Psoas muscle (tissue), 8 donors: ENCODE measurements around the gene ARHGEF18. TPM values are rescaled to one million over a fixed set of nuclear protein-coding genes. Genes with fewer than 3 reads are reported as not detected.

Source experiments
- ATAC-seq, 4 donors: fragments of 200-7000 bp; cut with Tn5 transposase; one replicate each; pipeline ENCODE4 v1.9.1; 2020; ENCODE audit warnings: moderate library complexity in 3 of 4, mild to moderate bottlenecking in 2 of 4
- DNase-seq, 2 donors: peaks; one replicate each; pipeline ENCODE4 v3.0.0-alpha.2; 2020
- H3K27ac ChIP-seq: fragments of 200-600 bp; one replicate; pipeline ENCODE4 v1.8.0; 2022
- H3K27me3 ChIP-seq, 3 donors: fragments of 200-600 bp in 1 of 3; one replicate each; pipeline versions ENCODE4 v1.6.1 to v1.8.0; 2013 to 2022; ENCODE audit warnings: low read length in 2 of 3, mild to moderate bottlenecking in 2 of 3, moderate library complexity in 1 of 3; ENCODE audit not compliant: insufficient read depth in 3 of 3
- H3K36me3 ChIP-seq, 2 donors: fragments of 200-600 bp in 1 of 2; one replicate each; pipeline versions ENCODE4 v1.6.1 to v1.8.0; 2013 to 2022; ENCODE audit warnings: low read depth in 1 of 2, mild to moderate bottlenecking in 1 of 2, moderate library complexity in 1 of 2; ENCODE audit not compliant: insufficient read depth in 1 of 2
- H3K4me1 ChIP-seq: fragments of 200-600 bp; one replicate; pipeline ENCODE4 v1.8.0; 2022
- H3K4me3 ChIP-seq: fragments of 200-600 bp; one replicate; pipeline ENCODE4 v1.8.0; 2022; ENCODE audit warnings: mild to moderate bottlenecking
- H3K9me3 ChIP-seq: fragments of 200-600 bp; one replicate; pipeline ENCODE4 v1.8.0; 2022
- WGBS, 3 donors: extraction: QIAGEN DNeasy Blood & Tissue Kit; methylation state at CpG; one replicate each; pipeline versions ENCODE4 v1.1.6 to v1.1.7; 2013; 5-methylcytosine and 5-hydroxymethylcytosine counted together
- intact Hi-C, 2 donors: fragments of 100-400 bp; cut with DNase I; formaldehyde crosslinking; loops; one replicate each; pipeline versions ENCODE4 v1.11.0 to v1.14.2; 2022
- long read RNA-seq, 2 donors: library from polyadenylated mRNA; unstranded; transcript quantifications; one replicate each; pipeline ENCODE4 v2.0.0, GENCODE V29; 2021
- polyA plus RNA-seq, 3 donors: library from polyadenylated mRNA; stranded (reverse); fragments of 200-250 nt; gene quantifications; one replicate each; pipeline ENCODE4 v1.2.3, GENCODE V29; 2013
- total RNA-seq, 4 donors: library from RNA; stranded (reverse); fragmentation: NEBNext Ultra II Directional in 2 of 4; extraction: Animal tissue kit (Norgen Biotek cat#: 25700) in 2 of 4; gene quantifications; one replicate each; pipeline versions ENCODE4 v1.2.1 to v1.2.4, GENCODE V29; 2021 to 2023
- TF ChIP-seq, protein P1 (sequence below): fragments of 200-600 bp; IDR thresholded peaks from one replicate; pipeline ENCODE4 v1.8.0; 2022; ENCODE audit warnings: antibody characterized with exemption
- donor health status: healthy with polysubstance abuse.
- donor health status: DM: no; HTN: no; CAD: no; lungs with moderate emphysema.
- donor health status: Bipolar disorder and iron deficiency.
- donor health status: healthy.
- donor health status: DM: yes; HTN: yes; CAD: no.
- donor health status: DM: no; HTN: no; CAD: no.
- donor health status: DM: no; HTN: no; CAD: no.
- donor health status: DM: yes; HTN: yes; CAD: no.

ARHGEF18 gene
- 1 to 10 TPM; 6.0 to 8.3 (median 6.9) TPM for total RNA-seq
- polyA plus RNA-seq: 10 to 100 TPM in 1 of 3 donors, 1 to 10 TPM in 2; 3.5 to 12.2 (median 5.3) TPM
- long read RNA-seq, donor 1, partial matches to known transcripts: 2 of 3 reads
- long read RNA-seq, donor 1, other reads (novel, unspliced or antisense): 1 of 3 reads
- long read RNA-seq, donor 2, partial matches to known transcripts: 16 of 20 reads
- long read RNA-seq, donor 2, other reads (novel, unspliced or antisense): 4 of 20 reads

- peaks cover 0 to 4% (median 1%) of the 10 kb centered on the region in 3 donors for H3K27me3 ChIP-seq
- peaks cover 5% of the 10 kb centered on the region for H3K9me3 ChIP-seq
- no peak for DNase-seq
- no peaks in the 10 kb centered on the region for H3K36me3 ChIP-seq
- 69 to 78% (median 77%) methylated on average over 13 of the region's 13 CpGs for WGBS, 3 donors
- no peak within 1 kb of the TSS for H3K27ac ChIP-seq
- TF ChIP-seq, protein P1, sequence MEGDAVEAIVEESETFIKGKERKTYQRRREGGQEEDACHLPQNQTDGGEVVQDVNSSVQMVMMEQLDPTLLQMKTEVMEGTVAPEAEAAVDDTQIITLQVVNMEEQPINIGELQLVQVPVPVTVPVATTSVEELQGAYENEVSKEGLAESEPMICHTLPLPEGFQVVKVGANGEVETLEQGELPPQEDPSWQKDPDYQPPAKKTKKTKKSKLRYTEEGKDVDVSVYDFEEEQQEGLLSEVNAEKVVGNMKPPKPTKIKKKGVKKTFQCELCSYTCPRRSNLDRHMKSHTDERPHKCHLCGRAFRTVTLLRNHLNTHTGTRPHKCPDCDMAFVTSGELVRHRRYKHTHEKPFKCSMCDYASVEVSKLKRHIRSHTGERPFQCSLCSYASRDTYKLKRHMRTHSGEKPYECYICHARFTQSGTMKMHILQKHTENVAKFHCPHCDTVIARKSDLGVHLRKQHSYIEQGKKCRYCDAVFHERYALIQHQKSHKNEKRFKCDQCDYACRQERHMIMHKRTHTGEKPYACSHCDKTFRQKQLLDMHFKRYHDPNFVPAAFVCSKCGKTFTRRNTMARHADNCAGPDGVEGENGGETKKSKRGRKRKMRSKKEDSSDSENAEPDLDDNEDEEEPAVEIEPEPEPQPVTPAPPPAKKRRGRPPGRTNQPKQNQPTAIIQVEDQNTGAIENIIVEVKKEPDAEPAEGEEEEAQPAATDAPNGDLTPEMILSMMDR: no peak
- H3K4me3 ChIP-seq: no peak within 1 kb of the TSS
- intact Hi-C loops: no loop called here
- ATAC-seq: no peak
- H3K4me1 ChIP-seq: no peaks in the 10 kb centered on the region
Observed at GRCh38 chr19:7348587-7349230, at the start of gene ARHGEF18. Gene ARHGEF18, plus strand, starts transcription at chr19:7348937. Its CDS starts 13,954 bp downstream, at chr19:7362891.

DNA sequence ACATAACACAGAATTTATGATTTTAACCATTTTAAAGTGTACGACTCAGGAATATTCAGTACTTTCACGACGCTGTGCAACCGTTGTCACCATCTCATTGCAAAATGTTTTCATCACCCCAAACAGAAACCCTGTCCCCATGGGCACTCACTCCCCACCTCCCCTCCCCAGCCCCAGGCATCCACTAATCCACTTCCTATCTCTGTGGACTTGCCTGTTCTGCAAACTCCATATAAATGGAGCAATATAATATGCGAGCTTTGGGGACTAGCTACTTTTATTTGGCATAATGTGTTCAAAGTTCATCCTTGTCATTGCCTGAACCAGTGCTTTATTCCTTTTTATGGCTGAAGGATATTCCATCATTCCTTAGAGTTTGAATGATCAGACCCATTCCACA lies 47.2 kb upstream of the ARHGEF18 start:
- H3K4me3 ChIP-seq: no peak overlapping the region
- WGBS, 3 donors: 83 to 92% (median 90%) methylated on average over 5 of the region's 5 CpGs
- no peaks in the 10 kb centered on the region for H3K4me1 ChIP-seq
- H3K36me3 ChIP-seq: no peaks in the 10 kb centered on the region
- intact Hi-C loops: no loop called here
- H3K27ac ChIP-seq: no peak overlapping the region
- ATAC-seq (no peak), DNase-seq (no peak)
- no peaks in the 10 kb centered on the region for H3K27me3 ChIP-seq
- TF ChIP-seq, protein P1: no peak
- H3K9me3 ChIP-seq: no peaks in the 10 kb centered on the region

GRCh38 chr19:7303470-7303869 lies 45.3 kb upstream of the ARHGEF18 start:
- 85 to 86% (median 86%) methylated on average over 4 of the region's 4 CpGs for WGBS, 3 donors
- Histone ChIP-seq H3K27ac (no peak overlapping the region), H3K4me3 (no peak overlapping the region), H3K27me3 (no peaks in the 10 kb centered on the region), H3K4me1 (no peaks in the 10 kb centered on the region), H3K9me3 (no peaks in the 10 kb centered on the region), H3K36me3 (no peaks in the 10 kb centered on the region)
- DNase-seq (no peak), ATAC-seq (no peak)
- intact Hi-C loops: no loop called here
- TF ChIP-seq, protein P1: no peak

- H3K9me3 ChIP-seq: no peaks in the 10 kb centered on the region
- DNase-seq (no peak), ATAC-seq (no peak)
- H3K4me1 ChIP-seq: no peaks in the 10 kb centered on the region
- intact Hi-C loops: no loop called here
- H3K27ac ChIP-seq: no peak overlapping the region
- 52 to 80% (median 52%) methylated on average over 9 of the region's 9 CpGs for WGBS, 3 donors
- H3K4me3 ChIP-seq: no peak overlapping the region
- TF ChIP-seq, protein P1: no peak
- no peaks in the 10 kb centered on the region for H3K36me3 ChIP-seq
- no peaks in the 10 kb centered on the region for H3K27me3 ChIP-seq
Observed at GRCh38 chr19:7304200-7304599, 44.5 kb upstream of the ARHGEF18 start.
